ENCODE results near the gene HBZ. TPM values are rescaled to one million over a fixed set of nuclear protein-coding genes. Genes with fewer than 3 reads are reported as not detected.

The HBZ gene
- polyA plus RNA-seq, 3 donors: 1.8 to 3.1 (median 2.4) TPM

Other genes starting within 250 kb of the HBZ start
- gene POLR3K, start 99.0 kb upstream of the HBZ start, polyA plus RNA-seq (ENCODE audit: insufficient read length in 3 of 3): 10 to 100 TPM; 12.3 to 13.6 (median 13.5) TPM
- 10 to 100 TPM; 43.0 to 46.0 (median 44.3) TPM for gene SNRNP25, start 98.8 kb upstream of the HBZ start, polyA plus RNA-seq (ENCODE audit: insufficient read length in 3 of 3)
- gene RHBDF1, start 80.0 kb upstream of the HBZ start, polyA plus RNA-seq (ENCODE audit: insufficient read length in 3 of 3): 10 to 100 TPM; 25.3 to 30.4 (median 29.9) TPM
- gene MPG, start 74.4 kb upstream of the HBZ start, polyA plus RNA-seq (ENCODE audit: insufficient read length in 3 of 3): 10 to 100 TPM; 26.9 to 32.2 (median 31.5) TPM
- 10 to 100 TPM; 30.9 to 38.4 (median 36.7) TPM for gene NPRL3, start 14.0 kb upstream of the HBZ start, polyA plus RNA-seq (ENCODE audit: insufficient read length in 3 of 3)
- gene HBM, start 13.3 kb downstream of the HBZ start, polyA plus RNA-seq (ENCODE audit: insufficient read length in 3 of 3): 1 to 10 TPM; 3.2 to 5.6 (median 4.8) TPM
- 1,000 to 10,000 TPM in 2 of 3 donors, 100 to 1,000 TPM in 1; 753 to 1,397 (median 1,145) TPM for gene HBA2, start 20.2 kb downstream of the HBZ start, polyA plus RNA-seq (ENCODE audit: insufficient read length in 3 of 3)
- gene HBA1, start 24.0 kb downstream of the HBZ start, polyA plus RNA-seq (ENCODE audit: insufficient read length in 3 of 3): 100 to 1,000 TPM; 567 to 842 (median 719) TPM
- gene HBQ1, start 27.8 kb downstream of the HBZ start, polyA plus RNA-seq (ENCODE audit: insufficient read length in 3 of 3): 1 to 10 TPM in 1 of 3 donors, under 1 TPM in 2; 0.73 to 1.2 (median 0.75) TPM
- 100 to 1,000 TPM; 116 to 159 (median 151) TPM for gene LUC7L, start 76.8 kb downstream of the HBZ start, polyA plus RNA-seq (ENCODE audit: insufficient read length in 3 of 3)
- 10 to 100 TPM; 85.7 to 90.9 (median 87.4) TPM for gene FAM234A, start 82.2 kb downstream of the HBZ start, polyA plus RNA-seq (ENCODE audit: insufficient read length in 3 of 3)
- gene RGS11, start 123.3 kb downstream of the HBZ start, polyA plus RNA-seq (ENCODE audit: insufficient read length in 3 of 3): 1 to 10 TPM; 1.8 to 2.8 (median 1.9) TPM
- 1 to 10 TPM; 1.2 to 5.6 (median 4.2) TPM for gene ARHGDIG, start 127.9 kb downstream of the HBZ start, polyA plus RNA-seq (ENCODE audit: insufficient read length in 3 of 3)
- gene PDIA2, start 130.5 kb downstream of the HBZ start, polyA plus RNA-seq (ENCODE audit: insufficient read length in 3 of 3): 1 to 10 TPM in 2 of 3 donors, under 1 TPM in 1; 0.58 to 2.4 (median 1.4) TPM
- gene AXIN1, start 200.1 kb downstream of the HBZ start, polyA plus RNA-seq (ENCODE audit: insufficient read length in 3 of 3): 10 to 100 TPM; 21.9 to 22.9 (median 22.7) TPM
- 10 to 100 TPM; 66.6 to 94.3 (median 88.1) TPM for gene MRPL28, start 217.9 kb downstream of the HBZ start, polyA plus RNA-seq (ENCODE audit: insufficient read length in 3 of 3)
- gene PGAP6, start 229.3 kb downstream of the HBZ start, polyA plus RNA-seq (ENCODE audit: insufficient read length in 3 of 3): 10 to 100 TPM; 59.4 to 76.2 (median 65.6) TPM
- 100 to 1,000 TPM; 120 to 161 (median 140) TPM for gene NME4, start 244.6 kb downstream of the HBZ start, polyA plus RNA-seq (ENCODE audit: insufficient read length in 3 of 3)
- 10 to 100 TPM; 19.6 to 47.3 (median 33.7) TPM for gene DECR2, start 249.2 kb downstream of the HBZ start, polyA plus RNA-seq (ENCODE audit: insufficient read length in 3 of 3)

All from renal pelvis (tissue), 3 donors.